ENCODE data around the gene FBXO47.
"Not testable (repeated sequence)": the region's sequence is repeated elsewhere in the genome, so short reads cannot be mapped to it uniquely, and the experiment has no call there.

FBXO47 gene

GRCh38 chr17:38958326-38958725 lies 8.9 kb downstream of the FBXO47 start:
- no peak overlapping the region for H3K27ac ChIP-seq
- TF ChIP-seq ZFX (IDR thresholded peaks at IDR 0.05) (no peak), CTCF (conservative IDR thresholded peaks at IDR 0.05) (no peak)

- not testable (repeated sequence) for H3K27ac ChIP-seq
Observed at GRCh38 chr17:38953800-38954199, 13.4 kb downstream of the FBXO47 start.

- H3K27ac ChIP-seq, result no peak overlapping the region
- TF ChIP-seq CTCF (conservative IDR thresholded peaks at IDR 0.05) (no peak), ZFX (IDR thresholded peaks at IDR 0.05) (no peak)
Observed at GRCh38 chr17:38947189-38947588, 20.0 kb downstream of the FBXO47 start.

GRCh38 chr17:38943607-38944006 lies 23.6 kb downstream of the FBXO47 start:
- H3K27ac ChIP-seq, result no peak overlapping the region
- TF ChIP-seq CTCF (conservative IDR thresholded peaks at IDR 0.05) (no peak), ZFX (IDR thresholded peaks at IDR 0.05) (no peak)

GRCh38 chr17:38942696-38943334 lies 24.4 kb downstream of the FBXO47 start:
- H3K27ac ChIP-seq, result no peak overlapping the region
- no peak for TF ChIP-seq CTCF (conservative IDR thresholded peaks at IDR 0.05)
- TF ChIP-seq ZFX (IDR thresholded peaks at IDR 0.05), result no peak

GRCh38 chr17:38940404-38940803 lies 26.8 kb downstream of the FBXO47 start:
- no peak overlapping the region for H3K27ac ChIP-seq
- TF ChIP-seq ZFX (IDR thresholded peaks at IDR 0.05) (no peak), CTCF (conservative IDR thresholded peaks at IDR 0.05) (no peak)

- no peak overlapping the region for H3K27ac ChIP-seq
- no peak for TF ChIP-seq CTCF (conservative IDR thresholded peaks at IDR 0.05)
Observed at GRCh38 chr17:38939987-38940386, 27.2 kb downstream of the FBXO47 start.

GRCh38 chr17:38933962-38934361 lies 33.2 kb downstream of the FBXO47 start:
- H3K27ac ChIP-seq, result not testable (repeated sequence)

- not testable (repeated sequence) for H3K27ac ChIP-seq
Observed at GRCh38 chr17:38930782-38931181, 36.4 kb downstream of the FBXO47 start.
